ENCODE results near the gene NDUFV3. TPM values are rescaled to one million over a fixed set of nuclear protein-coding genes. Genes with fewer than 3 reads are reported as not detected.

Gene NDUFV3
- total RNA-seq, 1 donor from 2014 or later, result 38.6 TPM

Small RNAs within 50 kb of the gene (microRNA-seq; reads per million reads assigned to microRNA genes)
- gene MIR5692B, result not detected

Other genes starting within 250 kb of the NDUFV3 start
- 15.2 and 18.6 TPM in 2 replicates for gene PDE9A, start 239.7 kb upstream of the NDUFV3 start, total RNA-seq (ENCODE audit: low replicate concordance)
- gene WDR4, start 13.8 kb upstream of the NDUFV3 start, total RNA-seq (ENCODE audit: low replicate concordance), result 19.1 and 25.6 TPM in 2 replicates
- 1.8 TPM in 1 of 2 replicates, not detected in the other for gene ERVH48-1, start 32.3 kb downstream of the NDUFV3 start, total RNA-seq (ENCODE audit: low replicate concordance)
- 14.6 and 25.4 TPM in 2 replicates for gene PKNOX1, start 81.3 kb downstream of the NDUFV3 start, total RNA-seq (ENCODE audit: low replicate concordance)
- 44.1 and 68.6 TPM in 2 replicates for gene CBS, start 182.5 kb downstream of the NDUFV3 start, total RNA-seq (ENCODE audit: low replicate concordance)
- gene U2AF1, start 214.3 kb downstream of the NDUFV3 start, total RNA-seq (ENCODE audit: low replicate concordance), result 13.9 and 21.2 TPM in 2 replicates

Measured in type B pancreatic cell (in vitro differentiated cells).